HL-60 (cell line): ENCODE measurements around the gene PDE6B.

Source experiments
- DNase-seq, 2 experiments: peaks; one replicate each; pipeline ENCODE4 v3.0.0-alpha.2; 2010 to 2020; ENCODE audit warnings: low read depth in 1 of 2, low spot score in 1 of 2
- H3K27ac ChIP-seq: fragments of 250-450 bp; sonication (Bioruptor Pico); replicated peaks from 2 replicates; pipeline ENCODE4 v1.5.1; 2020; ENCODE audit warnings: mild to moderate bottlenecking, moderate library complexity
- H3K27me3 ChIP-seq: fragments of 250-450 bp; sonication (Bioruptor Pico); 2 replicates; pipeline ENCODE4 v1.5.1; 2021; ENCODE audit warnings: mild to moderate bottlenecking, moderate library complexity; ENCODE audit not compliant: insufficient read depth, poor library complexity, severe bottlenecking
- H3K4me3 ChIP-seq: replicated peaks from 2 replicates; pipeline ENCODE4 v1.5.1; 2011; ENCODE audit warnings: mild to moderate bottlenecking, control low read depth, low read length; ENCODE audit not compliant: insufficient read depth
- GABPA ChIP-seq: IDR thresholded peaks from 2 replicates; pipeline ENCODE4 v1.6.1; 2012; ENCODE audit warnings: low read depth
- POLR2AphosphoS5 ChIP-seq: IDR thresholded peaks from 2 replicates; pipeline ENCODE4 v1.6.1; 2012; ENCODE audit warnings: low read depth
- REST ChIP-seq: IDR thresholded peaks from 2 replicates; pipeline ENCODE4 v1.6.1; 2012; ENCODE audit warnings: low read depth; ENCODE audit not compliant: insufficient replicate concordance
- SPI1 ChIP-seq: IDR thresholded peaks from 2 replicates; pipeline ENCODE4 v1.6.1; 2012; ENCODE audit warnings: low read depth, mild to moderate bottlenecking, borderline replicate concordance
- TF ChIP-seq, protein P1 (sequence below): IDR thresholded peaks from one replicate; pipeline ENCODE4 v1.5.1; 2011; ENCODE audit warnings: low read length, control low read depth, inconsistent platforms; ENCODE audit not compliant: insufficient read depth

PDE6B gene

DNA sequence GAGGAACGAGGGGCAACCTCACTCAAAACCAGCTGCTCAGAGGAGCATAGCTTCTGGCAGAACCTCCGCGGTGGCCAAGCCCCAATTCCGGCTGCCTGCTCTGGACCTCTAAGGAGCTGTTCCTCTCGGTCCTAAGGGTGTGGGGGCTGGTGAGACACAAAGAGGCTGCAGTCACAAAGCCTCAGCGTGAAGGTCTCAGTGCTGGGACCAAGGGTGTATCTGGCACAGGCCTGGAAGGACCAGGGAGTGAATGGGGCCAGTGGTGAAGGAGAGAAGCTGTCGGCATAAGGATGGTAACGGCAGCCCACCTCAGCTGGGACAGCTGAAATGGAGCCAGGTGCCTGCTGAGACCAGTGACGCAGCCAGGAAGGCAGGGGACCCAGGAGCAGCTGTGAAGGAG, 5.3 kb downstream of the PDE6B start:
- Histone ChIP-seq H3K27ac (no peak overlapping the region), H3K27me3 (no peaks in the 10 kb centered on the region), H3K4me3 (no peak overlapping the region)
- no peak for DNase-seq
- no peak for TF ChIP-seq REST
- no peak for TF ChIP-seq GABPA
- TF ChIP-seq POLR2AphosphoS5, result no peak
- TF ChIP-seq, protein P1, sequence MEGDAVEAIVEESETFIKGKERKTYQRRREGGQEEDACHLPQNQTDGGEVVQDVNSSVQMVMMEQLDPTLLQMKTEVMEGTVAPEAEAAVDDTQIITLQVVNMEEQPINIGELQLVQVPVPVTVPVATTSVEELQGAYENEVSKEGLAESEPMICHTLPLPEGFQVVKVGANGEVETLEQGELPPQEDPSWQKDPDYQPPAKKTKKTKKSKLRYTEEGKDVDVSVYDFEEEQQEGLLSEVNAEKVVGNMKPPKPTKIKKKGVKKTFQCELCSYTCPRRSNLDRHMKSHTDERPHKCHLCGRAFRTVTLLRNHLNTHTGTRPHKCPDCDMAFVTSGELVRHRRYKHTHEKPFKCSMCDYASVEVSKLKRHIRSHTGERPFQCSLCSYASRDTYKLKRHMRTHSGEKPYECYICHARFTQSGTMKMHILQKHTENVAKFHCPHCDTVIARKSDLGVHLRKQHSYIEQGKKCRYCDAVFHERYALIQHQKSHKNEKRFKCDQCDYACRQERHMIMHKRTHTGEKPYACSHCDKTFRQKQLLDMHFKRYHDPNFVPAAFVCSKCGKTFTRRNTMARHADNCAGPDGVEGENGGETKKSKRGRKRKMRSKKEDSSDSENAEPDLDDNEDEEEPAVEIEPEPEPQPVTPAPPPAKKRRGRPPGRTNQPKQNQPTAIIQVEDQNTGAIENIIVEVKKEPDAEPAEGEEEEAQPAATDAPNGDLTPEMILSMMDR, result no peak
- TF ChIP-seq SPI1, result no peak

GRCh38 chr4:632196-632790, 6.9 kb downstream of the PDE6B start:
- no peak overlapping the region for H3K27ac ChIP-seq
- TF ChIP-seq SPI1, result no peak
- no peak for TF ChIP-seq POLR2AphosphoS5
- TF ChIP-seq, protein P1, result no peak
- no peak for TF ChIP-seq GABPA
- TF ChIP-seq REST, result no peak
- no peaks in the 10 kb centered on the region for H3K27me3 ChIP-seq
- DNase-seq, result no peak
- no peak overlapping the region for H3K4me3 ChIP-seq

GRCh38 chr4:632926-633325, 7.6 kb downstream of the PDE6B start:
- H3K27me3 ChIP-seq, result no peaks in the 10 kb centered on the region
- no peak for TF ChIP-seq SPI1
- TF ChIP-seq, protein P1, result no peak
- no peak for TF ChIP-seq POLR2AphosphoS5
- TF ChIP-seq REST, result no peak
- no peak for TF ChIP-seq GABPA
- no peak overlapping the region for H3K27ac ChIP-seq
- no peak for DNase-seq
- no peak overlapping the region for H3K4me3 ChIP-seq
